ENCODE data around the gene SPAG16.

Gene SPAG16

GRCh38 chr2:214103276-214104001, 819.2 kb downstream of the SPAG16 start:
- no peak for DNase-seq

DNA sequence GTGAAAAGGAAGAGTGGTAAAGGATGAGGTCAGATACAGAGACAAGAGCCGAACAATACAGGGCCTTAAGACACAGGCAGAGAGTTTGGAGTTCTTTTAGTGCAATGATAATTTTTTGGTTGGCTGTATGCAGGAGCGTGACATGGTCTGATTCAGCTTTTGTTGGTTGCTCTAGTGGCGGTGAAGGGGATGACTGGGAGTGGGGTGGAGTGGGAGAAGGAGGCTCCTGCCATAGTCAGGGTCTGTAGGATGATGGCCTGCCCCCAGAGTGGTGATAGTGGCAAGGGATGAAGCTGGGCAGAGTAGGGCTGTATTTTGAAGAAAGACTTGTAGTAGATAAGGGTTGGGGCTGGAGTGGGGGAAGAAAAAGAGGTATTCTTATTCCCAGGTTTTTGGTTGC, 820.0 kb downstream of the SPAG16 start:
- no peak for DNase-seq

DNA sequence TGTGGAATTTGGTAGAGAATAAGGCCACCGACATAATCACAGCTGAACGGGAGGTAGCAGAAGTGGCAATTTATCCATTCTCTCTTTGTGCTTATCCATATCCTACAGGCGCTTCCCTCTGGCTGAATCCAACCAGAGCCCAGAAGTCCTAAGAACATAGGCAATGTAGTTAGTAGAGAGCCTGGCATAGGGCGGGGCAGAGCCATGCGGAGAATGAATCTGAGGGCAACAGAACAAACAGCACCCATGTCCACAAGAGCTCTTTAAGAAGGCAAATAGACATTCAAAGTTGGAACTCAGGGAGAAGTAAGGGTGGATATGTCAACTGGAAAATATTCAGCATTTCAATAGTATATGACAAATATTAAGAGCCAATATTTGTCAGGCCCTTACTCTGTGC, 820.7 kb downstream of the SPAG16 start:
- DNase-seq, result no peak

GRCh38 chr2:214107726-214108125, 823.5 kb downstream of the SPAG16 start:
- no peak for DNase-seq

DNA sequence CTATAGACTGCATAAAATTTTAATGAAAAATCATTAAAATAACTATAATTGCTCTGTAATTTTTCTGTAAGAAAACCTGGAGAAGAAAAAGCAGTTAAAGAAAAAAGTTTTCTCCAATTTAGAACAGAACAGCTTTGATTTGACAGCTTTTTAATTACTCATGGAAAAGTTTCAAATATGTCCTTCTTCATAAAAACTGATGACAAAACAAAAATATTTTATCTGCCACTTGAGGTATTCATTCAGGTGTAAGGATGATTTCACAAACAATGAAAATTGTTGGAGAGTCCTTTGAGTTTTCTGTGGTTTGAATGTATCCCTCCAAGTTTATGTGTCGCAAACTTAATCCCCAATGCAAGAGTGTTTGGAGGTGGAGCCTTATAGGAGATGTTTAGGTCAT, 824.3 kb downstream of the SPAG16 start:
- no peak for DNase-seq

DNA sequence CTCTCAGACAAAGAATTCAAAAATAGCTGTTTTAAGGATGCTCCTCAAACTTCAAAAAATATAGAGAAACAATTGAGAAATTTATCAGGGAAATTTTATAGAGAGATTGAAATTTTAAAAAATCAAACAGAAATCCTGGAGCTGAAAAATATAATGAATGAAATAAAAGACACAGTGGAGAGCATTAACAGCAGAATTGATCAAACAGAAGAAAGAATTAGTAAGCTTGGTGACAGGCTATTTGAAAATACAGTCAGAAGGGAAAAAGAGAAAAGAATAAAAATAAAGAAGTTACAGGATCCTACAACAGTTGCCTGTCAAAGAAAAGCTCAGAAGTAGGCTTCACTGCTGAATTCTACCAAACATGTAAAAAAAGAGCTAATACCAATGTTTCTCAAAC, 832.8 kb downstream of the SPAG16 start:
- DNase-seq, result no peak

DNA sequence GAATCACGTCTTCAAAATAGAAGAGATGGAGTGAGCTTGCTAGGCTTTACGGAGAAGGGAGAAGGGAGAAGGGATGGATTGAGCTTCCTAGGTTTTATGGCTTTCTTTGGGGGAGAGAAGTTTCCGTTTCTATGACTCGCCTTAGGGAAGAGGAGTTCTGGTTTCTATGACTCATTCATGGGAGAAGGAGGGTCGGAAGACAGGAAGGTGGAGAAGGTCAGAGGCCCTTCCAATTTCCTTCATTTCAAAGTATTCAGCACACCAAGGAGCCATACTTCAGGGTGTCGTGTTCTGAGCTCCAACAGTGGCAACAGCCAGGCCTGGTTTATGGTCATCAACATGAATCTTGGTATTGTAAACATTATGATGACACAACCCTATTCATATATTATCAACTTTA, 841.9 kb downstream of the SPAG16 start:
- DNase-seq, result no peak

GRCh38 chr2:214127170-214127569, 842.9 kb downstream of the SPAG16 start:
- DNase-seq, result no peak

GRCh38 chr2:214127571-214127970, 843.3 kb downstream of the SPAG16 start:
- no peak for DNase-seq

GRCh38 chr2:214128040-214128439, 843.8 kb downstream of the SPAG16 start:
- no peak for DNase-seq

DNA sequence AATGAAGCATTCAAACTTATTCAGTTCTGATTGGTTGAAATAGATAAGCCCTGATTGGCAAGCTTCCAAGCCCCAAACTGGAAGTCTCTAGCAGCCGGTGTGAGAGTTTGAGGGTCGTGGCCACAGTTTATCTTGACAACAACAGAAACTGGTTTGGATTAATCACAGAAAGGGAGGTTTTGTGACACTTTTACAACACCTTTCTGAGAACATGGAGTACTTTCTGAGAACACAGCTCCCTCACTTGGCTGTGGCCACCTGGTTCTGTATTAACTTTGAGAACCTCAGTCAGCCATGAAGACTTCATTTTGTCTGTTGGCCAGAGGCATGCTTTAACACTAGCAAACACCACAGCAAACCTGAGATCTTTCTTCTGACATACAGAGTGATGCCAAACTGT, 845.9 kb downstream of the SPAG16 start:
- DNase-seq, result no peak

- no peak for DNase-seq
Observed at GRCh38 chr2:214135966-214136365, 851.7 kb downstream of the SPAG16 start.

DNA sequence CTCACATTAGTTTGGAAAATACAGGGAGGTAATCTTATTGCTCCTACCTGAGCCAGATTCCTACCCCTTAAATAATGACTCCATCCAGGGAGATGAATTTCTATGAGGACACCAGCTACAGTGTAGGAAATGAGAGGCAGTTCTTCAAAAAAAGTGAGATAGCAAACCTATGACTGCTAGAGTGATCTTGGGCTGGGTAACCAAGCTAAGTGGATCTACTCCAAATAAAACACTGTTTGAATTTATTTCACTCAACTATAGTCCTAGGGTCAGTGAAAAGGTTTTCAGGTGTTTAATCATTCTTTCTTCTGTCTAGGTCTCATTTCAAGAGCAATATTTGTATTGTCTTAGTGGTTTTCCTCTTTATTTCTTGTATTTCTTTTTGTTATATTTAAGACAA, 854.5 kb downstream of the SPAG16 start:
- DNase-seq, result no peak

- no peak for DNase-seq
Observed at GRCh38 chr2:214139630-214140284, 855.5 kb downstream of the SPAG16 start.

- no peak for DNase-seq
Observed at GRCh38 chr2:214156971-214157370, 872.7 kb downstream of the SPAG16 start.

DNA sequence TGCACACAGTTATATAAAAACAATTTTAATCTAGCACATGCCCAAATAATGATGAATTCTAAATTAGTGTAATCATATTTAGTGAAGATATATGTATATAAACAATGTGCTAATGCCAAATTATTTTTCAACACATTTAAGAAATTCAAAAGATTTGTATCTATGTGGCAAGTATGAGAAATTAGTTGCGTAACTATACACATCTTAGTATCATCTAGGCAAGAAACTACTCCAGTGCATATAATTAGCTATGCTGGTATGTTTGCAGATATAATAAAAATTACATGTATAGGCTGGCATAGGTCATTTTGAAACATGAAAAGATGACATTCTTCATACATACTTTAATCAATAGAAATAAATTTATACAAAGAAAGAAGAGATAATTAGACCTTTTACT, 874.6 kb downstream of the SPAG16 start:
- DNase-seq, result no peak

DNA sequence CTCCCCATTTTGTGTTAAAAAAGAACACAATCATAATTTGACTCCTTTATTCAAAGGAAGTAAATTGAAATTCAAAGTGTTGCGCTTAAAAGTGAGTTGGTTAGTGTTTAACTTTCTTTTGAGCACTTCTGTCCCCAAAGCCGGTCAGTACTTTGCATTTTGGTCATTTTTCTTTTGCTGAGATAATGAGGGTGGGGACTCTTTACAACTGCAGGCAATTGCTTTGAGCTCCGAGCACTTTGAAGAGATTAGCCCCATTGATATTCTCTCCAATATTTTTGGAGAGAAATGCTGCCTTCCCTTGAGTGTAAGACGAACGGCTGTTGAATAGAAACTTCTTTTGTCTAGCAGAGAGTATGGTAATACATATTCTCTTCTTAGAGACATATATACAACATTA, 885.0 kb downstream of the SPAG16 start:
- DNase-seq, result no peak

GRCh38 chr2:214169736-214170135, 885.5 kb downstream of the SPAG16 start:
- no peak for DNase-seq

DNA sequence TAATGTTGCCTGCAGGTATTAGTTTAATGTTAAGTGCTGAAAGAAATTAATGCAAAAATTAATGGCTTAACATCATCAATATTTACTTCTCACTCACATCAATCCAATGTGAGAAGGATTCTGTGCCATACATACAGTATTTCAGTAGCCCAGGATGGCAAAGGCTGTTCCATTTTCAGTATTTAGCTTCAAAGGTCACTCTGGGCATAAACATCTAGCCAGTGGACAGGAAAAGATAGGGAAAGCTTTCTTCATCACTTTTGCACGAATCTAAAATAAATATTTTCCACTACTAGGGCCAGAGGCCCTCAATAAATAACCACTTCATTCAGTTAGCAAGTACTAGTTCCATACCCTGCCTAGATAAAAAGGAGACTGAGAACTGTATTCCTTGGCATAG, 890.3 kb downstream of the SPAG16 start:
- DNase-seq, result no peak

DNA sequence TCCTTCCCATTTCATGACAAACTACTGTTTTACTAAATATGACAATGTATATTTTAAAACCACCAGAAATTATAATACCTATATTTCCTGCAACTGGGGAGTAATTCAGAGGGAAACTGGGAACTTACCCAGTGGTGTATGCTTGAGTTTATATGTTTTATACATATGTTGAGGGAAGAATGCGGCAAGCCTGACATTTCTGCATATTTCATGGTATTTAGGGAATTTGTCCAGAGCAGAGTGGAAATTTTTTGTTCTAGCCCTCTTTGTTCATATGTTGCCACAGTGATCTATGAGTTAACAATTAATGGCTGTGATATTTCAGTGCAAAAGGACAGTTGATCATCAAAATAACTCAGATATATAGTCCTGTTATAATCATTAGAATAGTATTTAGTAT, 895.8 kb downstream of the SPAG16 start:
- DNase-seq, result no peak

GRCh38 chr2:214180686-214181085, 896.4 kb downstream of the SPAG16 start:
- no peak for DNase-seq

GRCh38 chr2:214184461-214184860, 900.2 kb downstream of the SPAG16 start:
- DNase-seq, result no peak

DNA sequence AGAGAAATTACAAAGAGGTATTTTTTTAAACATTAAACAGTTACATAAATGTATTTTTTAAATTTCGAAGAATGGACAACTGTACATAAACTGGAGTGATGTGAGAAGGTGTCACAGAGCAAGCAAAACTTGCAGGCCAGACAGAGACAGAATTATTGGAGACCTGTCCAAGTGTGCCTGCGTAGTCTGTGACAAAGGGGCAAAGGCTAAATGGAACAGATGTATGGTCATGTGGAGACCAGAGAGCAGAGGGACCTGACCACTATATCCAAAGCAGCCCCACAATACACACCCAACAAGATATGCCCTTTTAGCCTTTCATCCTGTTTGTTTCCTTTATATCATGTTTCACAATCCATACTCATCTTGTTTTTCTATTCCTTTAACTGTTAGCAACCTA, 901.3 kb downstream of the SPAG16 start:
- DNase-seq, result no peak

DNA sequence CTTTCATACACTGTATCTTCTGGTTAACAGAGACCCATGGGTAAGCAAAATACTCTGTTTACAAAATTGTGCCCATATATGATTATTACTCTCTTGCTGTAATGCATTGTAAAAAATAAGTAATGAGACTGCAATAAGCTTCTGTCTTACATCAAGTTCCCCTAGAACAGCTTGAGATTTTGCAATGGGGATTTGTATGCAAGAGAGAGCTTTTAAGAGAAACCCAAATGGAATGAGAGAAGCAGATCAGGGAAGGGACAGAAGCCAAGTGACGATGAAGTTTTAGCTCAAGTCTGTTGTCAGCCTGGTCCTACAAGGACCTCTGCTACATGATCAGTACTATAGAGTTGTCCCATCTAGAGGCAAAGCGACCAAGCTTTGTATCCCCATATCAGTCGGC, 908.4 kb downstream of the SPAG16 start:
- DNase-seq, result no peak

DNA sequence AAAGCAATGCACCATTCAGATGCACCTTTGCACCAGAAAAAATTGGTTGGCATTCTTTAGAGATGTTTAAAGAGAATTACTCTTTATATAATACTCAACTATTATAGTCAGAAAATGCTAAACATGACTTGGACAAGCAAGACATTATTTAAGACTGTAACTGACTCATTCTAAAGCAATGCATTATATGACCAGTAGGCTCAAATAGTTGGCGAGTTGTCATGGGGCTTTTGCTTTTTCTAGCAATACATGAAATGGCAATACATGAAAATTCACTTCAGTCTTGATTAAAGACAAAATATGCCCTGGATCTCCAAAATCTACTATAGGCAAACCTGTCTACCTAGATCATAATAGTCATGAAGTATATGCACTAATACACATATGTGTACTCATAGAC, 909.7 kb downstream of the SPAG16 start:
- no peak for DNase-seq

All from activated CD4-positive, CD25-positive, alpha-beta regulatory T cell (primary cell).